Skin of body (tissue), 2 donors: Measurements from ENCODE around the gene NPPA. TPM values are rescaled to one million over a fixed set of nuclear protein-coding genes. Genes with fewer than 3 reads are reported as not detected.
"Not testable (repeated sequence)": the region's sequence is repeated elsewhere in the genome, so short reads cannot be mapped to it uniquely, and the experiment has no call there.

Experiments used
- DNase-seq: peaks from one replicate; lab custom pipeline; 2025; lab: John Stamatoyannopoulos, UW
- total RNA-seq: library from RNA; depleted of rRNA; stranded (reverse); fragments of >200 nt; gene quantifications from one replicate; pipeline ENCODE4 v1.2.3, GENCODE V29; 2014

NPPA gene
- total RNA-seq = 1.3 TPM

GRCh38 chr1:11847667-11848372 lies at the start of gene NPPA:
Gene NPPA, minus strand, starts transcription at chr1:11847783. Its CDS starts 99 bp downstream, at chr1:11847684.
- DNase-seq = no peak

- DNase-seq = not testable (repeated sequence)
These were observed 46.9 kb upstream of the NPPA start for GRCh38 chr1:11894501-11894900.

GRCh38 chr1:11893907-11894251 lies 46.3 kb upstream of the NPPA start:
- no peak for DNase-seq

GRCh38 chr1:11891433-11892186 lies 44.0 kb upstream of the NPPA start:
- no peak for DNase-seq

GRCh38 chr1:11888877-11889208 lies 41.3 kb upstream of the NPPA start:
- DNase-seq = no peak

GRCh38 chr1:11888206-11888876 lies 40.8 kb upstream of the NPPA start:
- DNase-seq = no peak

GRCh38 chr1:11887666-11888007 lies 40.1 kb upstream of the NPPA start:
- DNase-seq = no peak

- DNase-seq = peak; percentile 18
These were observed 39.5 kb upstream of the NPPA start for GRCh38 chr1:11886986-11887665.

- DNase-seq = no peak
These were observed 38.3 kb upstream of the NPPA start for GRCh38 chr1:11885916-11886315.

- DNase-seq = no peak
These were observed 35.4 kb upstream of the NPPA start for GRCh38 chr1:11882814-11883538.

GRCh38 chr1:11881749-11882441 lies 34.3 kb upstream of the NPPA start:
- no peak for DNase-seq

- peak; percentile 49 for DNase-seq
These were observed 33.5 kb upstream of the NPPA start for GRCh38 chr1:11880911-11881748.

- no peak for DNase-seq
These were observed 32.6 kb upstream of the NPPA start for GRCh38 chr1:11880181-11880575.

- no peak for DNase-seq
These were observed 32.0 kb upstream of the NPPA start for GRCh38 chr1:11879311-11880180.

GRCh38 chr1:11878891-11879190 lies 31.3 kb upstream of the NPPA start:
- DNase-seq = no peak

GRCh38 chr1:11878081-11878890 lies 30.7 kb upstream of the NPPA start:
- no peak for DNase-seq

- DNase-seq = no peak
These were observed 29.5 kb upstream of the NPPA start for GRCh38 chr1:11877074-11877473.

- no peak for DNase-seq
These were observed 27.5 kb upstream of the NPPA start for GRCh38 chr1:11875094-11875493.
